SU-DHL-6 (cell line): ENCODE measurements around the gene ALKBH6.

ENCODE experiments used
- H2AFZ ChIP-seq: fragments of 200-600 bp; sonication (generic); 2 replicates; pipeline ENCODE4 v1.6.1; 2014; ENCODE audit warnings: low read depth, mild to moderate bottlenecking, moderate library complexity, mixed read lengths, antibody characterized with exemption, low read length; ENCODE audit not compliant: severe bottlenecking
- H3F3A ChIP-seq: fragments of 200-600 bp; shearing (Covaris generic); 2 replicates; pipeline ENCODE4 v1.6.0; 2016; ENCODE audit warnings: antibody characterized with exemption, mild to moderate bottlenecking; ENCODE audit not compliant: insufficient read depth
- H3K27ac ChIP-seq: fragments of 200-600 bp; sonication (generic); 2 replicates; pipeline ENCODE4 v1.5.1; 2016; ENCODE audit warnings: low read depth, mild to moderate bottlenecking, low read length, moderate library complexity, mixed read lengths
- H3K27me3 ChIP-seq: fragments of 200-600 bp; sonication (generic), shearing (Covaris generic); 2 replicates; pipeline ENCODE4 v1.6.0; 2014; ENCODE audit warnings: mild to moderate bottlenecking, low read length
- H3K36me3 ChIP-seq: fragments of 200-600 bp; sonication (generic); 2 replicates; pipeline ENCODE4 v1.6.1; 2014; ENCODE audit warnings: mild to moderate bottlenecking, low read length, mixed read lengths
- H3K4me2 ChIP-seq: fragments of 300-600, 200-600 bp; shearing (Covaris generic), sonication (generic); 2 replicates; pipeline ENCODE4 v1.6.0; 2014; ENCODE audit warnings: low read length, low read depth, mild to moderate bottlenecking; ENCODE audit not compliant: poor library complexity, severe bottlenecking
- H3K4me3 ChIP-seq: fragments of 200-600 bp; sonication (generic); 2 replicates; pipeline ENCODE4 v1.5.1; 2014; ENCODE audit warnings: antibody characterized with exemption, low read length, mild to moderate bottlenecking, mixed read lengths; ENCODE audit not compliant: insufficient read depth, poor library complexity, severe bottlenecking
- H3K79me2 ChIP-seq: fragments of 200-600 bp; sonication (generic); 2 replicates; pipeline ENCODE4 v1.6.1; 2014; ENCODE audit warnings: mild to moderate bottlenecking, low read length, moderate library complexity; ENCODE audit not compliant: insufficient read depth
- H3K9ac ChIP-seq: fragments of 200-600 bp; sonication (generic); 2 replicates; pipeline ENCODE4 v1.7.0; 2014; ENCODE audit warnings: mild to moderate bottlenecking, low read length
- H3K9me2 ChIP-seq: fragments of 200-600 bp; sonication (generic); replicated peaks from 2 replicates; pipeline ENCODE4 v1.6.1; 2014; ENCODE audit warnings: low read length; ENCODE audit not compliant: insufficient read depth
- H3K9me3 ChIP-seq: fragments of 200-600 bp; sonication (generic); 2 replicates; pipeline ENCODE4 v1.6.1; 2014; ENCODE audit warnings: low read length, mixed read lengths; ENCODE audit not compliant: insufficient read depth
- H4K20me1 ChIP-seq: fragments of 200-600 bp; sonication (generic); 2 replicates; pipeline ENCODE4 v1.6.1; 2014; ENCODE audit warnings: low read depth, mild to moderate bottlenecking, antibody characterized with exemption, low read length, moderate library complexity, mixed read lengths
- EZH2phosphoT487 ChIP-seq: fragments of 200-600 bp; sonication (generic), shearing (Covaris generic); conservative IDR thresholded peaks from 2 replicates; pipeline ENCODE4 v1.6.1; 2018; ENCODE audit warnings: mild to moderate bottlenecking, antibody characterized with exemption, low read length, moderate library complexity, mixed read lengths
- TF ChIP-seq, protein P1 (sequence below): fragments of 200-600 bp; sonication (generic); IDR thresholded peaks from one replicate; pipeline ENCODE4 v1.5.1; 2017; ENCODE audit warnings: antibody characterized with exemption, mild to moderate bottlenecking, low read length, moderate library complexity; ENCODE audit not compliant: insufficient read depth, poor library complexity, severe bottlenecking

ALKBH6 gene

GRCh38 chr19:35990771-35991730, 23.0 kb downstream of the ALKBH6 start:
- Histone ChIP-seq H3K9me3 (no peaks in the 10 kb centered on the region), H3K79me2 (peaks cover 9% of the 10 kb centered on the region), H3K36me3 (no peaks in the 10 kb centered on the region), H3K27me3 (no peaks in the 10 kb centered on the region), H3K9me2 (no peaks in the 10 kb centered on the region), H3K4me2 (no peak overlapping the region), H4K20me1 (no peaks in the 10 kb centered on the region), H3F3A (no peaks in the 10 kb centered on the region), H2AFZ (no peak overlapping the region), H3K4me3 (no peak overlapping the region), H3K27ac (no peak overlapping the region), H3K9ac (no peak overlapping the region)
- TF ChIP-seq, protein P1, sequence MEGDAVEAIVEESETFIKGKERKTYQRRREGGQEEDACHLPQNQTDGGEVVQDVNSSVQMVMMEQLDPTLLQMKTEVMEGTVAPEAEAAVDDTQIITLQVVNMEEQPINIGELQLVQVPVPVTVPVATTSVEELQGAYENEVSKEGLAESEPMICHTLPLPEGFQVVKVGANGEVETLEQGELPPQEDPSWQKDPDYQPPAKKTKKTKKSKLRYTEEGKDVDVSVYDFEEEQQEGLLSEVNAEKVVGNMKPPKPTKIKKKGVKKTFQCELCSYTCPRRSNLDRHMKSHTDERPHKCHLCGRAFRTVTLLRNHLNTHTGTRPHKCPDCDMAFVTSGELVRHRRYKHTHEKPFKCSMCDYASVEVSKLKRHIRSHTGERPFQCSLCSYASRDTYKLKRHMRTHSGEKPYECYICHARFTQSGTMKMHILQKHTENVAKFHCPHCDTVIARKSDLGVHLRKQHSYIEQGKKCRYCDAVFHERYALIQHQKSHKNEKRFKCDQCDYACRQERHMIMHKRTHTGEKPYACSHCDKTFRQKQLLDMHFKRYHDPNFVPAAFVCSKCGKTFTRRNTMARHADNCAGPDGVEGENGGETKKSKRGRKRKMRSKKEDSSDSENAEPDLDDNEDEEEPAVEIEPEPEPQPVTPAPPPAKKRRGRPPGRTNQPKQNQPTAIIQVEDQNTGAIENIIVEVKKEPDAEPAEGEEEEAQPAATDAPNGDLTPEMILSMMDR, result no peak
- no peak for TF ChIP-seq EZH2phosphoT487

DNA sequence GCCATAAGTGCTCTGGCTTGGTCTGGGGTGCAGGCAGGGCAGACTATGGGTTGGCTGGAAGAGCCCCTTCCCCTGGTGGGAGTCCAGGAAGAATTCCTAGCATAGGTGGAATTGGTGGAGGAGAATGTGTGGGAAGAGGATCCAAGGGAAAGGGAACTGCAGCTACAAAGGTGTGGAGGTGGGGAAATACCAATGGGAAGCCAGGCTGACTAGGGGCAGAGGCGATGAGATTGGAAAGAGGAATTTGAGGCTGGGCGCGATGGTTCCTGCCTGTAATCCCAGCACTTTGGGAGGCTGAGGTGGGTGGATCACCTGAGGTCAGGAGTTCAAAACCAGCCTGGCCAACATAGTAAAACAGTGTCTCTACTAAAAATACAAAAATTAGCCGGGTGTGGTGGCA, 23.9 kb downstream of the ALKBH6 start:
- no peak overlapping the region for H3K4me3 ChIP-seq
- H4K20me1 ChIP-seq, result no peaks in the 10 kb centered on the region
- no peak for TF ChIP-seq EZH2phosphoT487
- TF ChIP-seq, protein P1, result no peak
- H3K9ac ChIP-seq, result no peak overlapping the region
- H2AFZ ChIP-seq, result no peak overlapping the region
- H3K9me3 ChIP-seq, result no peaks in the 10 kb centered on the region
- H3K4me2 ChIP-seq, result no peak overlapping the region
- H3K36me3 ChIP-seq, result no peaks in the 10 kb centered on the region
- no peaks in the 10 kb centered on the region for H3K9me2 ChIP-seq
- no peaks in the 10 kb centered on the region for H3K27me3 ChIP-seq
- H3K79me2 ChIP-seq, result no peaks in the 10 kb centered on the region
- H3F3A ChIP-seq, result no peaks in the 10 kb centered on the region
- H3K27ac ChIP-seq, result no peak overlapping the region

GRCh38 chr19:35988824-35989223, 25.2 kb downstream of the ALKBH6 start:
- H3K4me2 ChIP-seq, result no peak overlapping the region
- no peaks in the 10 kb centered on the region for H3K79me2 ChIP-seq
- H3F3A ChIP-seq, result no peaks in the 10 kb centered on the region
- H3K27me3 ChIP-seq, result no peaks in the 10 kb centered on the region
- H3K9me2 ChIP-seq, result no peaks in the 10 kb centered on the region
- H3K9me3 ChIP-seq, result no peaks in the 10 kb centered on the region
- H3K36me3 ChIP-seq, result no peaks in the 10 kb centered on the region
- TF ChIP-seq, protein P1, result no peak
- no peak for TF ChIP-seq EZH2phosphoT487
- no peak overlapping the region for H3K27ac ChIP-seq
- H3K4me3 ChIP-seq, result no peak overlapping the region
- H4K20me1 ChIP-seq, result no peaks in the 10 kb centered on the region
- no peak overlapping the region for H3K9ac ChIP-seq
- no peak overlapping the region for H2AFZ ChIP-seq
